KOPT-K1 (cell line): ENCODE measurements around the gene THAP7.
"Not testable (repeated sequence)": the region's sequence is repeated elsewhere in the genome, so short reads cannot be mapped to it uniquely, and the experiment has no call there.

Source experiments
- H3K27ac ChIP-seq: fragments of 200-600 bp; sonication (generic); 2 replicates; pipeline ENCODE4 v1.5.1; 2016; ENCODE audit warnings: antibody characterized with exemption, mild to moderate bottlenecking, low read depth, low read length; ENCODE audit not compliant: poor library complexity, severe bottlenecking
- H3K36me3 ChIP-seq: fragments of 200-600 bp; sonication (generic); 2 replicates; pipeline ENCODE4 v1.5.1; 2017; ENCODE audit warnings: antibody characterized with exemption, mild to moderate bottlenecking, low read length, moderate library complexity; ENCODE audit not compliant: insufficient read depth
- H3K9me3 ChIP-seq: fragments of 200-600 bp; sonication (generic); 2 replicates; pipeline ENCODE4 v1.5.1; 2017; ENCODE audit warnings: antibody characterized with exemption, low read length, mild to moderate bottlenecking; ENCODE audit not compliant: insufficient read depth, poor library complexity, severe bottlenecking

The THAP7 gene

GRCh38 chr22:21009208-21009607, 7.3 kb upstream of the THAP7 start:
- not testable (repeated sequence) for H3K27ac ChIP-seq, H3K9me3 ChIP-seq, H3K36me3 ChIP-seq

DNA sequence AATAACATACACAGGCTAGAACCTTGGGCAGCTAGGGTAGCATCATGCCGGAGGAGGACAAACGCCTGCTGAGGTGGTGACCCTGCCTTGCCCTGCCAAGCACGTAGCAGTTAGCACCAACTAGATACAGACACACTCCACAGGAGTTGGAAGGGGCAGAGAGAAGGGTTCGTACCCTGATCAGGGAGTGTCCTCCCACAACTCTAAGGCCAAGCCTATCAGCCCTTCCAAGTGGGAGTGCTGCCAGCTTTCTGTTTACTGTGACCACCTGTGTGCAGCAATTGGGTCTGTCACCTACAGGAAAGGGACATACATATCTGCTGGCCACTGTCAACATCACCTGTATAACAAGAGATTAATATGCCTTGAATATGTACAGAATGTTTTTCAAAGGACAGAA, 1.9 kb upstream of the THAP7 start:
- Histone ChIP-seq H3K36me3 (peaks cover 19% of the 10 kb centered on the region), H3K27ac (no peak overlapping the region), H3K9me3 (no peaks in the 10 kb centered on the region)

DNA sequence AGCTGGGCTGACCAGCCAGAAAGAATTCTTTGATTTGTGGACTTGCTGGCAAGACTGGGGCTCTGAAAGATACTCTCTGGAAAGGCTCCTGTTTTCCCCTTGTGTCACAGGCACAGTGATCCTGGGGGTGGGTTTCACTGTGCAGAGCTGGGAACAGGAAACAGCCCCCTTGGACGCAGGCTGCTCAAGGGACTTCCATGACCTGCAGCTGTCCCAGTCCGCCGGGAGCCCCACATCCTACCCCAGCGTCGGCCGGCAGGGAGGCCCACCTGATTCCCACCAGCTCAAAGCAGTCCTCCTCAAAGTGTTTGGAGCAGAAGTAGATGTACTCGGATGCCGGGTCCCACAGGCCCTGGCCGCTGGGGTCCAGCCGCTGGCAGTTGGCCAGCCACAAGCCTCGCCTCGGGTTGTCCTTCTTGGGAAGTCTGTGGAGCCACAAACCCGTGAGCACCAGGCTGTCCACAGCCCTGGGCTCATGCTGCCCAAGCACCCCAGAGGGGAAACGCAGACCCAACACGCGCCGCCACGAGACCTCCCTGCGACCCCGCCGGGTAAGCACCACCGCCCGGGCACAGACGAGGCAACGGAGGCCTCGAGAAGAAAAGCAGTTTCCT, 824 bp downstream of the THAP7 start:
- Histone ChIP-seq H3K36me3 (peaks cover 46% of the 10 kb centered on the region), H3K9me3 (no peaks in the 10 kb centered on the region), H3K27ac (peak overlapping the region; percentile 91)

GRCh38 chr22:21000207-21000986, 1.5 kb downstream of the THAP7 start:
- Histone ChIP-seq H3K27ac (peak overlapping the region; percentile 91), H3K9me3 (no peaks in the 10 kb centered on the region), H3K36me3 (peaks cover 52% of the 10 kb centered on the region)

GRCh38 chr22:20999350-21000206, 2.3 kb downstream of the THAP7 start:
- H3K36me3 ChIP-seq = peaks cover 52% of the 10 kb centered on the region
- H3K27ac ChIP-seq = peak overlapping the region; percentile 91
- H3K9me3 ChIP-seq = no peaks in the 10 kb centered on the region

GRCh38 chr22:20998411-20999336, 3.2 kb downstream of the THAP7 start:
- H3K27ac ChIP-seq = no peak overlapping the region
- no peaks in the 10 kb centered on the region for H3K9me3 ChIP-seq
- H3K36me3 ChIP-seq = peaks cover 52% of the 10 kb centered on the region

GRCh38 chr22:20997536-20998257, 4.2 kb downstream of the THAP7 start:
- Histone ChIP-seq H3K27ac (no peak overlapping the region), H3K9me3 (no peaks in the 10 kb centered on the region), H3K36me3 (peaks cover 59% of the 10 kb centered on the region)

DNA sequence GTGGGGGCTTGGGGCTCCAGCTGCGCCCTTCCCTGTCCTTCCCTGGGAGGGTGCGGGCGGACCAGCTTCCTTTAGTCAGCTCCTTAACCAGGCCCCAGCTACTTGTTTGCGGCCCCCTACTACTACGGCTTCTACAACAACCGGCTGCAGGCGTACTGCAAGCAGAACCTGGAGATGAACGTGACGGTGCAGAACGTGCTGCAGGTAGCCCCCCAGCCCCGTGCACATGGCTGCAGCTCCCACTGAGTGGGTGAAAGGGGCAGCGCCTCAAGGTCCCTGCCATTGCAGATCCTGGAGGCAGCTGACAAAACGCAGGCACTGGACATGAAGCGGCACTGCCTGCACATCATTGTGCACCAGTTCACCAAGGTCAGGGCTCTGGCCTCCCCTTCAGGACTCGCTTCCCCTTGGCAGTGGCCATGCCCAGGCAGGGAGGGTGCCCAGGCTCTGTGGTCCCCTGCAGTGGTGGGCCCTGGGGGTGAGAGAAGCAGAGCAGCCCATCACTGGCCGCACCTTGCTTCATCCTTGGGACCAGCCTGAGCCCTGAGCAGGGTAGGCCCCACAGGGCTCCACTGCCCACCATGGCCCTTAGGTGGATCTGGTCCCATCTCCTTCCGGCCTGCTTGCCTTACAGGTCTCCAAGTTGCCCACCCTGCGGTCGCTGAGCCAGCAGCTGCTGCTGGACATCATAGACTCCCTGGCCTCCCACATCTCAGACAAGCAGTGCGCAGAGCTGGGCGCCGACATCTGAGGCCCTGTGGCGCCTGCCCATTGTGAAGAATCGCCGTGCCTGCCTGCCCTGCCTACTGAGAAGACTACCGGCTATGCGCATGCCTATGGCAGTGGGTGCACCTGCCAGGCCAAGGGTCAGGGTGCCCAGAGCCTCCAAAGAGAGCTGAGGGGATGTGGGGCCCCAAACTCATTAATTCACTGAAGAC, 5.1 kb downstream of the THAP7 start:
- H3K9me3 ChIP-seq = no peaks in the 10 kb centered on the region
- H3K36me3 ChIP-seq = peaks cover 67% of the 10 kb centered on the region
- H3K27ac ChIP-seq = no peak overlapping the region

DNA sequence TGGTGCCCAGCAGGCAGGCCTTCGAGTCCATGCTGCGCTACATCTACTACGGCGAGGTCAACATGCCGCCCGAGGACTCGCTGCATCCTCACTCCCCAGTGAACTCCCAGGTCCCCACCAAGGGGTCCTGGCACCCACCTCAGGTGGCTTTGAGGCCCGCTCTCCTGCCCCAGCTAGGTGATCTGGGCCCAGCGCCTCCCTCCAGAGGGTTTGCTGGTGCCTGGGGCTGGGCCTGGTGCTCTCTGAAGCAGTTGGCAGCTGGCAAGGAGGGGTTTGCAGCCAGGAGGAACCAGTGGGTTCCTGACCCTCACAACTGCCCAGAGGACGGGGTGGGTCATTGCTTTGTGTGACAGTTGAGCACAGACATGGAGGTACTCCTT, 5.9 kb downstream of the THAP7 start:
- Histone ChIP-seq H3K9me3 (no peaks in the 10 kb centered on the region), H3K27ac (no peak overlapping the region), H3K36me3 (peaks cover 76% of the 10 kb centered on the region)

DNA sequence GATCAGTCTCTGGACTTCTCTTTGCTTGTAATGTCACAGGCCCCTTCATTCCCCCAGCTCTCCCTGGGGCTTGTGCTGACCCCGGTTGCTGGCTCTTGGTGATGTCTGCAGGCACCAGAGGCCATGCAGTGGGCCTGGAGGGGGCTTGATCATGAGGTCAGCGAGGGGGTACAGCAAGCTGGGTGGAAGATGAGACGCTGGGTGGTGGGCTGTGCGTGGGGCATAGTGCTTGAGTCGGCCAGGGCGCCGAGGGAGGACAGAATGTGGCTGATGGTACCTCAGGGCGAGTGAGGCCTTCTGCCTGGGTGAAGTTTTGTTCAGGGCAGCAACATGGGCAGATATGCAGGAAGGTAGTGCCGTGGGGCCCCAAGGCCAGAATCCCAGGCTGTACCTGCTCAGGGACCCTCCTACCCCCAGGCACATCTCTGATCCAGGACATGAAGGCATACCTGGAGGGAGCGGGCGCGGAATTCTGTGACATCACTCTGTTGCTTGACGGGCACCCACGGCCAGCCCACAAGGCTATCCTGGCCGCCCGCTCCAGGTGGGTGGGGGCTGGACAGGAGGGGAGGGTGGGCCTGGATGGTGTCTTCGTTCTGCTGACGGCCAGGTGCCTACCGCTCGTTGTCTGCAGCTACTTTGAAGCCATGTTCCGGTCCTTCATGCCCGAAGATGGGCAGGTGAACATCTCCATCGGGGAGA, 6.4 kb downstream of the THAP7 start:
- Histone ChIP-seq H3K9me3 (no peaks in the 10 kb centered on the region), H3K27ac (no peak overlapping the region), H3K36me3 (peaks cover 79% of the 10 kb centered on the region)

DNA sequence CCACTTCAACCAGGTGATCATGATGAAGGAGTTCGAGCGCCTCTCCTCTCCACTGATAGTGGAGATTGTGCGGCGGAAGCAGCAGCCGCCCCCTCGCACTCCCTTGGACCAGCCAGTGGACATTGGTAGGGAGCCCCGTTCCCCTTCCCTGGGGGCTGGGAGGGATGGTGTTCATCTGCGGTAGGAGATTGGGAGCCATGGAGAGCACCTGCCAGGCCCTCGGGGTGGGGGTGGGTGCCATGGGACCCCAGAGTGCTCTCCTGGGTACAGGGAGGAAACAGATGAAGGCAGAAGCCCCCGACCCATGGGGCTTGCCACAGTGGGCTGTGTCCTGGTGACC, 7.0 kb downstream of the THAP7 start:
- Histone ChIP-seq H3K36me3 (peaks cover 74% of the 10 kb centered on the region), H3K9me3 (no peaks in the 10 kb centered on the region), H3K27ac (no peak overlapping the region)

GRCh38 chr22:20994128-20994901, 7.6 kb downstream of the THAP7 start:
- H3K36me3 ChIP-seq = peaks cover 69% of the 10 kb centered on the region
- no peaks in the 10 kb centered on the region for H3K9me3 ChIP-seq
- H3K27ac ChIP-seq = no peak overlapping the region
